SH-SY5Y (cell line): ENCODE data around the gene PPM1M.

Experiments used
- GATA2 ChIP-seq: IDR thresholded peaks from 2 replicates; pipeline ENCODE4 v1.6.1; 2011; ENCODE audit warnings: mild to moderate bottlenecking, low read depth, low read length
- GATA3 ChIP-seq: IDR thresholded peaks from 2 replicates; pipeline ENCODE4 v1.6.1; 2011; ENCODE audit warnings: low read depth, mild to moderate bottlenecking, low read length, moderate library complexity

DNA sequence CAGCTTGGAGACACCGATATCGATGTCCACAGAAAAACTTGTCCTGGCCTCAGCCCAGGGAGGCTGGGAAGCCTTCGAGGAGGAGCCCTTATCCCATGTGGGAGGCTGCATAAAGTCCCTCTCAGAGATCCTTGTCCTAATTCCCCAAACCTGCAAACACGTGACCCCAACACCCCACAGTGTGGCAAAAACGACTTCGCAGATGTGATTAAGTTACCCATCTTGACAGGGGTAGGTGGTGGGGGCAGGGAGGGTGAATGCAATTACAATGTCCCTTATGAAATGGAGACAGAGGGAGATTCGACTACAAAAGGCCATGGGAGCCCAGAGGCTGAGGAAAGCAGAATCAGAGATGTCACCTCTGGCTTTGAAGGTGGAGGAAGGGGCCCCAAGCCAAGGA is 17.8 kb upstream of the PPM1M start:
- TF ChIP-seq GATA2 (no peak), GATA3 (no peak)
